SK-N-SH (cell line): ENCODE data around the gene RABGAP1L. TPM values are rescaled to one million over a fixed set of nuclear protein-coding genes. Genes with fewer than 3 reads are reported as not detected.

Source experiments
- CTCF ChIA-PET: fragments of 300-600, 350-600 bp; formaldehyde crosslinking; extraction: SDS; loops from one replicate; lab custom pipeline; 2021; lab: Yijun Ruan, JAX
- POLR2A ChIA-PET: fragments of 350-600 bp; sonication (Branson Sonifier 250); formaldehyde crosslinking; extraction: SDS; loops from one replicate; lab custom pipeline; 2020; ENCODE audit warnings: antibody characterized with exemption, inconsistent platforms; lab: Yijun Ruan, JAX
- DNase-seq: peaks from one replicate; pipeline ENCODE4 v3.0.0; 2012
- H2AFZ ChIP-seq: fragments of 200-600 bp; sonication (generic); 2 replicates; pipeline ENCODE4 v1.8.1; 2016; ENCODE audit warnings: antibody characterized with exemption, mild to moderate bottlenecking, low read depth
- H3F3A ChIP-seq: fragments of 200-600 bp; sonication (generic); replicated peaks from 2 replicates; pipeline ENCODE3; 2016; ENCODE audit warnings: antibody characterized with exemption, mild to moderate bottlenecking; ENCODE audit not compliant: insufficient read depth
- H3K27ac ChIP-seq, 2 experiments: fragments of 200-500 bp in 1 of 2; fragments of 200-600 bp in 1 of 2; sonication (Bioruptor generic) in 1 of 2; sonication (generic), shearing (Covaris generic) in 1 of 2; 2 replicates each; pipeline versions ENCODE4 v1.5.1 to v1.6.1; 2014 to 2016; ENCODE audit warnings: low read depth in 2 of 2, inconsistent platforms in 1 of 2, low read length in 1 of 2, mild to moderate bottlenecking in 1 of 2, mixed read lengths in 1 of 2
- H3K27me3 ChIP-seq: fragments of 200-600 bp; sonication (generic), shearing (Covaris generic); 2 replicates; pipeline ENCODE4 v1.6.1; 2016; ENCODE audit warnings: mixed run types; ENCODE audit not compliant: insufficient read depth
- H3K36me3 ChIP-seq, 2 experiments: fragments of 200-500 bp in 1 of 2; fragments of 200-600 bp in 1 of 2; sonication (Bioruptor generic) in 1 of 2; sonication (generic) in 1 of 2; replicated peaks in 1 of 2; 2 replicates each; pipeline versions ENCODE3 to v1.5.1; 2014 to 2016; ENCODE audit warnings: low read length in 1 of 2, mild to moderate bottlenecking in 1 of 2; ENCODE audit not compliant: insufficient read depth in 2 of 2, control insufficient read depth in 1 of 2
- H3K4me1 ChIP-seq, 2 experiments: fragments of 200-500 bp in 1 of 2; fragments of 200-600 bp in 1 of 2; sonication (Bioruptor generic) in 1 of 2; sonication (generic), shearing (Covaris generic) in 1 of 2; 2 replicates each; pipeline versions ENCODE4 v1.5.1 to v1.6.1; 2014 to 2016; ENCODE audit warnings: low read depth in 1 of 2, low read length in 1 of 2, mixed run types in 1 of 2; ENCODE audit not compliant: insufficient read depth in 2 of 2, control insufficient read depth in 1 of 2
- H3K4me2 ChIP-seq: fragments of 200-600 bp; sonication (generic), shearing (Covaris generic); 2 replicates; pipeline ENCODE4 v1.6.1; 2017; ENCODE audit warnings: mixed run types
- H3K4me3 ChIP-seq, 2 experiments: fragments of 200-500 bp in 1 of 2; fragments of 200-600 bp in 1 of 2; sonication (Bioruptor generic) in 1 of 2; sonication (generic), shearing (Covaris generic) in 1 of 2; 2 replicates each; pipeline versions ENCODE4 v1.5.1 to v1.8.1; 2014 to 2016; ENCODE audit warnings: low read depth in 2 of 2, inconsistent platforms in 1 of 2, low read length in 1 of 2, mild to moderate bottlenecking in 1 of 2, mixed read lengths in 1 of 2, moderate library complexity in 1 of 2
- H3K79me2 ChIP-seq: fragments of 200-600 bp; sonication (generic); 2 replicates; pipeline ENCODE4 v1.8.1; 2017; ENCODE audit warnings: mild to moderate bottlenecking; ENCODE audit not compliant: insufficient read depth
- H3K9ac ChIP-seq: fragments of 200-600 bp; sonication (generic); 2 replicates; pipeline ENCODE4 v1.6.1; 2017; ENCODE audit warnings: mixed run types
- H3K9me2 ChIP-seq: fragments of 200-600 bp; sonication (generic); 2 replicates; pipeline ENCODE4 v1.6.1; 2017; ENCODE audit warnings: mixed run types
- H3K9me3 ChIP-seq: fragments of 200-600 bp; sonication (generic); 2 replicates; pipeline ENCODE4 v1.6.1; 2017; ENCODE audit warnings: mixed run types, mild to moderate bottlenecking, moderate library complexity
- H4K20me1 ChIP-seq: fragments of 200-600 bp; sonication (generic); 2 replicates; pipeline ENCODE4 v1.6.1; 2017; ENCODE audit warnings: mild to moderate bottlenecking, mixed run types; ENCODE audit not compliant: insufficient read depth
- CHD2 ChIP-seq: fragments of 150-350 bp; IDR thresholded peaks from 2 replicates; pipeline ENCODE4 v1.6.1; 2018; ENCODE audit warnings: low read length; ENCODE audit not compliant: partially characterized antibody
- ELF1 ChIP-seq: IDR thresholded peaks from 2 replicates; pipeline ENCODE4 v1.4.0; 2012
- EP300 ChIP-seq, 2 experiments: IDR thresholded peaks; 2 replicates each; pipeline versions ENCODE4 v1.4.0 to v1.6.1; 2012; ENCODE audit warnings: borderline replicate concordance in 1 of 2, low read depth in 1 of 2, low read length in 1 of 2
- FOSL2 ChIP-seq: IDR thresholded peaks from 2 replicates; pipeline ENCODE4 v1.4.0; 2012; ENCODE audit warnings: low read depth, mild to moderate bottlenecking, moderate library complexity, borderline replicate concordance
- GABPA ChIP-seq: IDR thresholded peaks from 2 replicates; pipeline ENCODE4 v1.4.0; 2012; ENCODE audit warnings: low read depth, mild to moderate bottlenecking
- GATA2 ChIP-seq: sonication (generic); formaldehyde crosslinking; IDR thresholded peaks from 2 replicates; pipeline ENCODE4 v1.5.0; 2020; ENCODE audit warnings: mild to moderate bottlenecking, missing genetic modification reagents
- MXI1 ChIP-seq: IDR thresholded peaks from 2 replicates; pipeline ENCODE4 v1.6.1; 2012; ENCODE audit warnings: mild to moderate bottlenecking, low read depth, low read length, improper control_type of control experiment
- NRF1 ChIP-seq: IDR thresholded peaks from 2 replicates; pipeline ENCODE4 v1.6.1; 2012; ENCODE audit warnings: low read depth, mild to moderate bottlenecking, low read length
- PBX3 ChIP-seq: IDR thresholded peaks from 2 replicates; pipeline ENCODE4; 2012
- POLR2AphosphoS5 ChIP-seq: IDR thresholded peaks from 2 replicates; pipeline ENCODE4 v1.6.1; 2012; ENCODE audit warnings: low read depth, low read length
- RFX5 ChIP-seq: IDR thresholded peaks from 2 replicates; pipeline ENCODE4 v1.6.1; 2012; ENCODE audit warnings: mild to moderate bottlenecking, improper control_type of control experiment, low read length
- RXRA ChIP-seq: IDR thresholded peaks from 2 replicates; pipeline ENCODE4 v1.4.0; 2012; ENCODE audit warnings: low read depth, mild to moderate bottlenecking, borderline replicate concordance
- SIN3A ChIP-seq: IDR thresholded peaks from 2 replicates; pipeline ENCODE4 v1.6.1; 2012; ENCODE audit warnings: low read depth, mild to moderate bottlenecking, low read length, moderate library complexity, borderline replicate concordance
- TAF1 ChIP-seq: IDR thresholded peaks from 2 replicates; pipeline ENCODE4 v1.6.1; 2012; ENCODE audit warnings: low read depth, mild to moderate bottlenecking, low read length, moderate library complexity, borderline replicate concordance
- TCF12 ChIP-seq: IDR thresholded peaks from 2 replicates; pipeline ENCODE4 v1.4.0; 2012
- USF1 ChIP-seq: IDR thresholded peaks from 2 replicates; pipeline ENCODE4 v1.4.0; 2012; ENCODE audit warnings: low read depth, borderline replicate concordance
- USF2 ChIP-seq: fragments of 150-350 bp; IDR thresholded peaks from 2 replicates; pipeline ENCODE4 v1.6.1; 2017; ENCODE audit warnings: antibody characterized with exemption, low read length, low read depth, borderline replicate concordance
- YY1 ChIP-seq: IDR thresholded peaks from 2 replicates; pipeline ENCODE4 v1.4.0; 2012; ENCODE audit warnings: low read depth, mild to moderate bottlenecking
- ZBTB33 ChIP-seq: IDR thresholded peaks from 2 replicates; pipeline ENCODE4 v1.4.0; 2012; ENCODE audit warnings: low read depth, borderline replicate concordance
- WGBS: methylation state at CpG from one replicate; pipeline ENCODE4 v1.1.6; 2017; ENCODE audit warnings: low lambda C conversion rate; 5-methylcytosine and 5-hydroxymethylcytosine counted together
- polyA plus RNA-seq, 3 experiments: library from polyadenylated mRNA; depleted of rRNA; stranded (reverse); fragments of >200 nt; gene quantifications; 2 replicates each; pipeline ENCODE4 v1.2.3, GENCODE V29; 2012

Gene RABGAP1L
- polyA plus RNA-seq, 1 of the 3 experiments (the other 2 are of a cell fraction): 7.2 TPM

GRCh38 chr1:174902531-174903099, 743.3 kb downstream of the RABGAP1L start (continued):
- TF ChIP-seq ZBTB33 (no peak), GABPA (no peak), POLR2AphosphoS5 (no peak)

GRCh38 chr1:174911606-174912005, 752.3 kb downstream of the RABGAP1L start:
- POLR2A ChIA-PET: no interaction called here
- WGBS: 90% methylated on average over 3 of the region's 3 CpGs
- H3K4me2 ChIP-seq: no peak overlapping the region

GRCh38 chr1:174912264-174912663, 752.9 kb downstream of the RABGAP1L start:
- Histone ChIP-seq H3K4me3 (no peak overlapping the region), H3K27ac (no peak overlapping the region), H3K36me3 (no peaks in the 10 kb centered on the region), H3K9me3 (no peaks in the 10 kb centered on the region), H4K20me1 (no peaks in the 10 kb centered on the region), H2AFZ (no peak overlapping the region), H3F3A (no peaks in the 10 kb centered on the region), H3K79me2 (no peaks in the 10 kb centered on the region), H3K4me1 (no peaks in the 10 kb centered on the region), H3K9me2 (no peaks in the 10 kb centered on the region), H3K27me3 (no peaks in the 10 kb centered on the region), H3K4me2 (no peak overlapping the region), H3K9ac (no peak overlapping the region)
- ChIA-PET CTCF (no interaction called here), POLR2A (no interaction called here)
- no peak for DNase-seq
- TF ChIP-seq TCF12 (no peak), NRF1 (no peak), YY1 (no peak), RFX5 (no peak), ELF1 (no peak), FOSL2 (no peak), USF2 (no peak), PBX3 (no peak), TAF1 (no peak), RXRA (no peak), CHD2 (no peak)

More at GRCh38 chr1:174911606-174912005, 752.3 kb downstream of the RABGAP1L start:
- CTCF ChIA-PET: no interaction called here
- no peaks in the 10 kb centered on the region for H3K9me2 ChIP-seq
- no peak overlapping the region for H2AFZ ChIP-seq
- no peak overlapping the region for H3K4me3 ChIP-seq
- no peaks in the 10 kb centered on the region for H3F3A ChIP-seq
- H3K27ac ChIP-seq: no peak overlapping the region
- H3K27me3 ChIP-seq: no peaks in the 10 kb centered on the region
- no peaks in the 10 kb centered on the region for H4K20me1 ChIP-seq
- TF ChIP-seq MXI1: no peak
- no peak for TF ChIP-seq GATA2 (CRISPR knock-in tag)
- no peak for TF ChIP-seq USF1
- TF ChIP-seq GABPA: no peak
- no peak for TF ChIP-seq PBX3
- TF ChIP-seq SIN3A: no peak
- no peak for TF ChIP-seq EP300 (IDR thresholded peaks at IDR 0.05; ENCODE audit: borderline replicate concordance in 1 of 2, low read depth in 1 of 2, low read length in 1 of 2)
- TF ChIP-seq, all 33 proteins: peak for 0
- Histone ChIP-seq H3K4me1 (no peaks in the 10 kb centered on the region), H3K79me2 (no peaks in the 10 kb centered on the region), H3K9me3 (no peaks in the 10 kb centered on the region), H3K9ac (no peak overlapping the region), H3K36me3 (no peaks in the 10 kb centered on the region)
- DNase-seq: no peak
